DOHH2 (cell line): ENCODE results near the gene CNPY1.

Experiments
- EZH2phosphoT487 ChIP-seq: fragments of 200-600 bp; sonication (generic); IDR thresholded peaks from 2 replicates; pipeline ENCODE4 v1.6.1; 2017; ENCODE audit warnings: borderline replicate concordance, mild to moderate bottlenecking, antibody characterized with exemption, low read length, moderate library complexity, mixed read lengths
- TF ChIP-seq, protein P1 (sequence below): fragments of 200-600 bp; sonication (generic); IDR thresholded peaks from one replicate; pipeline ENCODE4 v1.5.1; 2014; ENCODE audit warnings: antibody characterized with exemption, mild to moderate bottlenecking, low read depth, low read length; ENCODE audit not compliant: poor library complexity, severe bottlenecking

DNA sequence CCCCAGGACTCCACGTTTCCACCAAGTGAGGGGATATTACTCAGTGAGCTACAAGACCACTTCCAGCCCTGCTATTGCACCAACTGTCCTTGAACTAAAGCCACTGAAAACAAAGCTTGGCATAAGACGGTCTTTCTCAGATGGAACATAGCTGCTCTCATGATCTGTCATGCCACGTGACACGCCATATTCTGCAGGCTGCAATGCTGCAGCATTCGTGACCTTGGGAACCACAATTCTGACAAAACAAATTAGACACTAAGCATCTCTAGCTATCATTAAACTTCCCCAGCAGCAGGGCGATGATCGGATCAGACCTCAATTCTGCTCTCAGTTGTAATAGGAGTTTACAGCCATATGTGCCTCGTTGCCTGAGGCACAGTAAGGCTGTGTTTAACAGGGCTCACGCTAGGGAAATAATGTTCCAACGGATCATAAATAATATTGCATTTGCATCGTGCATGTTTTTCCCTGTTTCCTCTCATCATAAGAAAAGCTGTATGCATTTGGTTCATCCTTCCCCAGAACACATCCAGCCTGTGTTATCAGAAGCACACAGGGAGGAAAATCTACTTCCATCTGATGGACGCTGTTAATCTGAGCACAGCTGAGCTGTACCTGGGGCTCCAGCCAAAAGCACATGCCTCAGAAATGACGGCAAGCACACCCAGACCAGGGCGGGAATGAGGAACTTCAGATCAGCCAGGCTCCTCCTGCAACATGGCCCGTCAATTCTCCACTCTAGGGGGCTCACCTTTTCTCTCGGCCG lies 38.6 kb upstream of the CNPY1 start:
- TF ChIP-seq, protein P1, sequence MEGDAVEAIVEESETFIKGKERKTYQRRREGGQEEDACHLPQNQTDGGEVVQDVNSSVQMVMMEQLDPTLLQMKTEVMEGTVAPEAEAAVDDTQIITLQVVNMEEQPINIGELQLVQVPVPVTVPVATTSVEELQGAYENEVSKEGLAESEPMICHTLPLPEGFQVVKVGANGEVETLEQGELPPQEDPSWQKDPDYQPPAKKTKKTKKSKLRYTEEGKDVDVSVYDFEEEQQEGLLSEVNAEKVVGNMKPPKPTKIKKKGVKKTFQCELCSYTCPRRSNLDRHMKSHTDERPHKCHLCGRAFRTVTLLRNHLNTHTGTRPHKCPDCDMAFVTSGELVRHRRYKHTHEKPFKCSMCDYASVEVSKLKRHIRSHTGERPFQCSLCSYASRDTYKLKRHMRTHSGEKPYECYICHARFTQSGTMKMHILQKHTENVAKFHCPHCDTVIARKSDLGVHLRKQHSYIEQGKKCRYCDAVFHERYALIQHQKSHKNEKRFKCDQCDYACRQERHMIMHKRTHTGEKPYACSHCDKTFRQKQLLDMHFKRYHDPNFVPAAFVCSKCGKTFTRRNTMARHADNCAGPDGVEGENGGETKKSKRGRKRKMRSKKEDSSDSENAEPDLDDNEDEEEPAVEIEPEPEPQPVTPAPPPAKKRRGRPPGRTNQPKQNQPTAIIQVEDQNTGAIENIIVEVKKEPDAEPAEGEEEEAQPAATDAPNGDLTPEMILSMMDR: no peak
- TF ChIP-seq EZH2phosphoT487: no peak
